Gastrocnemius medialis (tissue), 4 donors: ENCODE results near the gene CLIC1. TPM values are rescaled to one million over a fixed set of nuclear protein-coding genes. Genes with fewer than 3 reads are reported as not detected.

Experiments
- ATAC-seq, 2 donors: fragments of 150-250 bp; one replicate each; pipeline ENCODE4 v1.9.1; 2016
- DNase-seq, 2 donors: peaks; one replicate each; pipeline ENCODE4 v3.0.0-alpha.2; 2019
- H3K27ac ChIP-seq, 4 donors: fragments of 200-600 bp; sonication (generic); 1 replicate in 1 of 4; 2 replicates in 3 of 4; pipeline ENCODE4 v1.5.1; 2016 to 2018; ENCODE audit warnings: mild to moderate bottlenecking in 2 of 4, moderate library complexity in 1 of 4
- H3K27me3 ChIP-seq, 3 donors: fragments of 200-600 bp; sonication (generic) in 2 of 3; 1 replicate in 1 of 3; 2 replicates in 2 of 3; pipeline versions ENCODE4 v1.5.1 to v1.6.0; 2016 to 2019; ENCODE audit warnings: mild to moderate bottlenecking in 1 of 3, moderate library complexity in 1 of 3
- H3K36me3 ChIP-seq, 2 donors: fragments of 200-600 bp; sonication (generic) in 1 of 2; one replicate each; pipeline ENCODE4 v1.5.1; 2017 to 2018
- H3K4me1 ChIP-seq, 2 donors: fragments of 200-600 bp; sonication (generic) in 1 of 2; one replicate each; pipeline ENCODE4 v1.5.1; 2016 to 2017; ENCODE audit warnings: mild to moderate bottlenecking in 2 of 2
- H3K4me3 ChIP-seq, 4 donors: fragments of 200-600 bp; sonication (generic) in 3 of 4; 1 replicate in 1 of 4; 2 replicates in 3 of 4; pipeline ENCODE4 v1.5.1; 2016 to 2019; ENCODE audit warnings: mild to moderate bottlenecking in 2 of 4
- H3K9me3 ChIP-seq, 3 donors: fragments of 200-600 bp; sonication (generic) in 2 of 3; 1 replicate in 1 of 3; 2 replicates in 2 of 3; pipeline ENCODE4 v1.5.1; 2016 to 2019
- POLR2A ChIP-seq, 2 donors: fragments of 450-650 bp; IDR thresholded peaks; one replicate each; pipeline ENCODE4 v1.6.1; 2017; ENCODE audit warnings: antibody characterized with exemption in 2 of 2, mild to moderate bottlenecking in 2 of 2, moderate library complexity in 2 of 2
- in situ Hi-C, 4 donors: fragments of 200-750 bp; cut with MboI; loops; one replicate each; pipeline versions ENCODE4 v1.15.0 to v1.8.0; 2017; ENCODE audit warnings: low sequenced_read_pairs in 4 of 4
- intact Hi-C: fragments of 100-400 bp; cut with DNase I; formaldehyde crosslinking; loops from one replicate; pipeline ENCODE4 v1.15.1; 2023; ENCODE audit warnings: low total_unique reads
- total RNA-seq, 4 donors: library from RNA; depleted of rRNA; stranded (reverse); fragments of >200 nt; gene quantifications; one replicate each; pipeline versions ENCODE4 v1.1.0 to v1.2.3, GENCODE V29; 2016
- TF ChIP-seq, protein P1 (sequence below), 5 experiments: fragments of 450-650 bp in 3 of 5; fragments of 200-600 bp in 2 of 5; sonication (generic) in 2 of 5; IDR thresholded peaks in 4 of 5; conservative IDR thresholded peaks in 1 of 5; 1 replicate in 4 of 5; 2 replicates in 1 of 5; pipeline ENCODE4 v1.5.1; 2016 to 2019; ENCODE audit warnings: antibody characterized with exemption in 5 of 5, mild to moderate bottlenecking in 3 of 5, moderate library complexity in 3 of 5

The CLIC1 gene
- total RNA-seq, 4 donors from 2014 or later: 20.9 to 41.3 (median 26.3) TPM

DNA sequence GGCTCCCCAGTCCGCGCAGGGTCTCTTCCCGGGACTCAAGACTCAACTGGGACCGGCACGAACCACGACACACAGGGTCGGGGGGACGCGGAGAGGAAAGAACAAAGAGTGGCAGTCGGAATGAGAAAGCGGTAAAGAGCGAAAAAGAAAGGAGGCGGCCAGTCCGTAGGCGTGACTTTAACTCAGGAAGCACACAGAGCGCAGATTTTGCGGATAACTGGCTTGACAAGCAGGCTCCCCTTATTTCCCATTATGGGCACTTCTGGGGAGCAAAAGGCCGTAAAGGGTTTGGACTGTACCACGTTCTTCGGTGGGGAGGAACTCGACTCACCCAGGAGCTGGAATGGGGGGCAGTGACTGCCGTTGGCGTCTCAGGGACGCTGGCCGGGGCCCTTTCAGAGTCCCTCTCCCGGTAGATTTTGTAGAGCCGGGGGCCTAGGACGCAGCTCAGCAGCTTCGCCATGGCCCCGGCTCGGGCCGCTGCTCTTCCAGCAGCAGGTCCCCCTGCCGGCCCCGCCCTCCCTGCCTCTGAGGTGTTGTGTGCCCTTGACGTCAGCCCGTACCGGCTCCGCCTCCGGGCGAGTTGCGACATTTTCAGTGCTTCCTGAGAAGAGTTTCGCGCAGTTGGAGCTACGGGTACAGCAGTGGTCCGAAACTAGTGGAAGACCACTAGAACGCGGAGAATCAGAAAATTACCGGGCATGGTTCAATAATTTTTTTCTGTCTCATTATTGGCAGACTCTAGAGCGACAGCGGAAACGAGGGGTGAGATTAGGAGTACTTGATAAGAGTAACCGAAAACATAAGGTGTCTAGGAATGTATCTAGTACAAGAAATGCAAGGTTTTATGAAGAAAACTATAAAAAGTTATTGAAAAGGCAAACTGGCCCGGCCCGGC, 33.3 kb downstream of the CLIC1 start, which contains the start of gene ABHD16A:
TSS of gene ABHD16A (minus strand) at position 506 of the 898 bp plus-strand sequence. CDS start at position 463, 43 bp downstream.
- Histone ChIP-seq H3K27me3 (no peaks in the 10 kb centered on the region), H3K4me1 (peaks cover 22 to 31% of the 10 kb centered on the region in 2 donors), H3K9me3 (no peaks in the 10 kb centered on the region), H3K27ac (peak within 1 kb of the TSS; percentile 91 to 98 (median 96)), H3K36me3 (peaks cover 0 to 12% of the 10 kb centered on the region in 2 donors), H3K4me3 (peak within 1 kb of the TSS; percentile 65 to 85 (median 83))
- DNase-seq (peak; percentile 99), ATAC-seq (peak; percentile 94 to 95)
- TF ChIP-seq, protein P1, sequence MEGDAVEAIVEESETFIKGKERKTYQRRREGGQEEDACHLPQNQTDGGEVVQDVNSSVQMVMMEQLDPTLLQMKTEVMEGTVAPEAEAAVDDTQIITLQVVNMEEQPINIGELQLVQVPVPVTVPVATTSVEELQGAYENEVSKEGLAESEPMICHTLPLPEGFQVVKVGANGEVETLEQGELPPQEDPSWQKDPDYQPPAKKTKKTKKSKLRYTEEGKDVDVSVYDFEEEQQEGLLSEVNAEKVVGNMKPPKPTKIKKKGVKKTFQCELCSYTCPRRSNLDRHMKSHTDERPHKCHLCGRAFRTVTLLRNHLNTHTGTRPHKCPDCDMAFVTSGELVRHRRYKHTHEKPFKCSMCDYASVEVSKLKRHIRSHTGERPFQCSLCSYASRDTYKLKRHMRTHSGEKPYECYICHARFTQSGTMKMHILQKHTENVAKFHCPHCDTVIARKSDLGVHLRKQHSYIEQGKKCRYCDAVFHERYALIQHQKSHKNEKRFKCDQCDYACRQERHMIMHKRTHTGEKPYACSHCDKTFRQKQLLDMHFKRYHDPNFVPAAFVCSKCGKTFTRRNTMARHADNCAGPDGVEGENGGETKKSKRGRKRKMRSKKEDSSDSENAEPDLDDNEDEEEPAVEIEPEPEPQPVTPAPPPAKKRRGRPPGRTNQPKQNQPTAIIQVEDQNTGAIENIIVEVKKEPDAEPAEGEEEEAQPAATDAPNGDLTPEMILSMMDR (IDR thresholded peaks at IDR 0.05 in 4 of 5, conservative IDR thresholded peaks at IDR 0.05 in 1 of 5): peak in 2 of 5 experiments; percentile 5 to 20
- peak; percentile 99 for TF ChIP-seq POLR2A (IDR thresholded peaks at IDR 0.05)
- intact Hi-C loops (loop anchor here (1.0 to 5.0 kb wide), 6 partner anchors 26 to 194 kb away; partner anchors contain the start of genes BAG6, DDAH2, EHMT2 and HSPA1B), in situ Hi-C loops (no loop called here)

DNA sequence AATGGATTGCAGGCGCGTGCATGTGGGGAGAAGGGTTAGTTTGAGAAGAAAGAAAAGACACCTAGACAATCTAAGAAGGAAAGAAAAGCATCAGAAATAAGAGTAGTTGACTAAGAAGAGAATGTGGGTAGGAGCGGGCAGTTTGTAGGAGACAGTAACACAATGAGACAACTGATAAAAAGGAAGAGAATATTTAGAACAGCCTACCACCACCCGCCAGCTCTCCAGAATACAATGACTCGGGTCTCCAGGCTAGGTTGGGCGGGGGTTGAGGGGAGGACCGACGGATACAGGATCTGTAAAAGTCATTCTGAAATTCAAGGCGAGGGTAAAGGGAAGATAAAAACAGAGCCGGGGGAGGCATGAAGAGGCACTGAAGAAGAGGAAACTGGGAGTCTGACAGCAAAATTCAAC, 33.9 kb downstream of the CLIC1 start:
- H3K27me3 ChIP-seq: no peaks in the 10 kb centered on the region
- peaks cover 0 to 12% of the 10 kb centered on the region in 2 donors for H3K36me3 ChIP-seq
- peak overlapping the region; percentile 65 to 85 (median 83) for H3K4me3 ChIP-seq
- peak overlapping the region; percentile 91 to 98 (median 96) for H3K27ac ChIP-seq
- TF ChIP-seq POLR2A (IDR thresholded peaks at IDR 0.05): no peak
- TF ChIP-seq, protein P1 (IDR thresholded peaks at IDR 0.05 in 4 of 5, conservative IDR thresholded peaks at IDR 0.05 in 1 of 5): no peak
- DNase-seq (no peak), ATAC-seq (no peak)
- in situ Hi-C loops (no loop called here), intact Hi-C loops (loop anchor here (2.0 to 5.0 kb wide), 3 partner anchors 36 to 195 kb away; partner anchors contain the start of genes BAG6 and EHMT2)
- peaks cover 22 to 37% of the 10 kb centered on the region in 2 donors for H3K4me1 ChIP-seq
- no peaks in the 10 kb centered on the region for H3K9me3 ChIP-seq

DNA sequence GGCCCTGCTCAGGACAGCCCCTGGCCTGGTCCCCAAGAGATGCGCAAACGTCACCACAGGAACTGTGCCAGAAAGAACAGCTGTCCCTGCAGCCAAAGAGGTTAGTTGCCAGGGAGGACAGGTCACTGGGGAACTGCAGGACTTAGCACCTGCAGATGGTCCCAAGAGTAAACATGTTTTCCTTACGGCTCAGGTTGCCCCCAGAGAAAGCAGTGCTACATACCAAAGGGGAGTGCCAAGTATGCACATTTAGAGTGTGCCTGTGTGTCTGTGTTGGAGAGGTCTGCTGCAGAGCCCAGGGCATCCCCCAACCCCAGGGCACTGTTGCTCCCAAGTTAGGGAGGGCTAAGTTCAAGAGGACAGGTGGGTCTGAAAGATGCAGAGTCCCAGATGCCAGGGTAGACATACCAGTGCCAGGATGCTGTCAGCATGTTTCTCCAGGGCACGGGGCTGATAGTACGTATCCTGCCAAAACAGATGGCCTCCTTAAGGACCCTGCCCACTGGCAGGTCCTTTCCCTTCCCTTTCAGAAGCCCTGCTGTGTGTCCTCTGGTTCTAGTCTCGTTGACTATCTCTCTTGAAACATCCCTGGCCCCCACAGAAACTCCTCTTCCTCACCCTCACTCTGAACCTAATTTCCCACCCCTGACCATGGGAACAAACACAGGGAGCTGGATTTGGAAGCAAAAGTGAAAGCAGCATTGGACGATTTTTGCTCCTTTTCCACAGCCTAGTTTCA, 34.5 kb downstream of the CLIC1 start:
- intact Hi-C loops (loop anchor here (2.0 to 5.0 kb wide), 3 partner anchors 37 to 195 kb away; partner anchors contain the start of genes BAG6 and EHMT2), in situ Hi-C loops (no loop called here)
- peaks cover 0 to 16% of the 10 kb centered on the region in 2 donors for H3K36me3 ChIP-seq
- no peak for TF ChIP-seq POLR2A (IDR thresholded peaks at IDR 0.05)
- TF ChIP-seq, protein P1 (IDR thresholded peaks at IDR 0.05 in 4 of 5, conservative IDR thresholded peaks at IDR 0.05 in 1 of 5): no peak
- no peaks in the 10 kb centered on the region for H3K9me3 ChIP-seq
- H3K4me1 ChIP-seq: peaks cover 22 to 40% of the 10 kb centered on the region in 2 donors
- peak overlapping the region; percentile 65 to 85 (median 83) for H3K4me3 ChIP-seq
- DNase-seq (peak; percentile 57 to 71), ATAC-seq (peak; percentile 54 to 64)
- H3K27me3 ChIP-seq: no peaks in the 10 kb centered on the region
- peak overlapping the region; percentile 91 to 98 (median 96) for H3K27ac ChIP-seq

DNA sequence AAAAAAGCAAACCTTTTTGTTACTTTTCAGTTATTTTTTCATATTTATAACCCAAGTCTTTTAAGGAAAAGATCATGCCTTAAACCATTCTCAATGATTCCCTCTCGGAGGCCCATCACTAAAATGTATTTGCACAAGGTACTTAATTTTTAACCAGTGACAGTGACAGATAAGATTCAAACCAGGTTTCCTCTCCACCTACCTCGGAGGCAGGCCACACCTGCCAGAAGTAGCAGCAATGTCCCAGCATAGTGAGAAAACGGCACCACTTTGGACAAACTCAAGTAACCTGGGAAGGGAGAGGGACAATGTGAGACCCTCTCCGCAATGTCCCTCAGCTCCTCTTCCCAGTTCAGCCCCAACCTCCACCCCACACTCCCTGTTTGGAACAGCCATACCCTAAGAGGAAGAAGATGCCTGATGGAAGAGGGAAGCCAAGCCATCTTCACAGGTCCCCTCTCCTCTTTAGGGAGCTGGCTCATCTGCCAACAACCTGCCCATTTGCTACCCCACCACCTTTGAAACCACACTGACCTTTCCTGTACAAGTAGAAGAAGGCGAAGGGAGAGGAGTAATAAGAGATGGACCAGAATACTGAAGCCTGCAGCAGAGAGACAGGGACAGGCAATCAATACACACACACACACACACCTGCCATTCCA, 35.5 kb downstream of the CLIC1 start:
- in situ Hi-C loops: no loop called here
- ATAC-seq (no peak), DNase-seq (no peak)
- TF ChIP-seq, protein P1 (IDR thresholded peaks at IDR 0.05 in 4 of 5, conservative IDR thresholded peaks at IDR 0.05 in 1 of 5): no peak
- TF ChIP-seq POLR2A (IDR thresholded peaks at IDR 0.05): no peak
- no peak overlapping the region for H3K4me3 ChIP-seq
- H3K4me1 ChIP-seq: peaks cover 22 to 40% of the 10 kb centered on the region in 2 donors
- H3K36me3 ChIP-seq: peaks cover 0 to 26% of the 10 kb centered on the region in 2 donors
- H3K27ac ChIP-seq: peak overlapping the region; percentile 91 to 98 (median 96)
- no peaks in the 10 kb centered on the region for H3K27me3 ChIP-seq
- intact Hi-C loops: loop anchor here (5.0 kb wide), 2 partner anchors 49 to 196 kb away; partner anchors contain the start of genes BAG6 and EHMT2
- H3K9me3 ChIP-seq: no peaks in the 10 kb centered on the region
